HT1080 (cell line): ENCODE measurements around the gene SCN9A. TPM values are rescaled to one million over a fixed set of nuclear protein-coding genes. Genes with fewer than 3 reads are reported as not detected.
A peak's percentile ranks its signal among the peaks of the same experiment; 100 is the strongest.
"Not testable (repeated sequence)": the region's sequence is repeated elsewhere in the genome, so short reads cannot be mapped to it uniquely, and the experiment has no call there.

Experiments used
- DNase-seq: peaks from one replicate; pipeline ENCODE4 v3.0.0-alpha.2; 2015; ENCODE audit warnings: low read depth
- total RNA-seq: library from RNA; depleted of rRNA; stranded (reverse); fragments of >200 nt; shearing (Covaris generic); gene quantifications from 2 replicates; pipeline ENCODE4 v1.2.3, GENCODE V29; 2014

The SCN9A gene
- total RNA-seq, 1 experiment from 2014 or later, result 1.1 TPM

DNA sequence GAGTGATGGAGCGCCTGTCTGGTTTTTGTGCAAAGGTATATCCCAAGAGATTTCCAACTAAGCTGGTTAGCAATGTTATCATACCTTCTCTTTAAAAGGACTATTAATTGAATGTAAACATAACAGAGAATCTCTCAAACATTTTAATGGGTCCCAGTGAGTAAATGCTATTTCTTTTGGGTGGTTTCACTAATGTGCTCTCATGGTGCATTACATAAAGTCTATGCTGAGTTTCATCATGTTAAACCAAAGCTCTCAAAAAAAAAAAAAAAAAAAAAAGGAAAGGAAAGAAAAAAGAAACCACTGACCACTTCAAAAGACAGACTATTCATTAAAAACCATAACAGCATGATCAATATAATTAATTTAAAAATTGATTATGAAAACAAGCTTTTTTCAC is 128.8 kb downstream of the SCN9A start:
- no peak for DNase-seq

DNA sequence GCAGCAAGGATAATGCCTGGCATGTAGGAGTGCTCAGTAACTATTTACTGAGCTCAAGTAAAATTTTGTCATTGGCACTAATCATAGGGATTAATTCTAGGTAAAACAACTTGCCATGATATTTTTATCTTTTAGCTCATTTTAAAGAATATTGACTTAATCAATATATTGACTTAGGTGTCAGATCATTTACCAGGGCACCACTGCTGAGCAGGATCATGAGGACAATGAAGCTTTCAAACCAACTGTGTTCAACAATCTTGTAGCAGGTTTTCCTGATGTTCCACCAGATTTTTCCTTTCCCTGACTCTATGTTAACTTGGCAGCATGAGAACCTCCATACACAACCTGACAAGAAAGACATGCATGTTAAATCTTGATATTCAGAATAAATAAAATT is 133.4 kb downstream of the SCN9A start:
- DNase-seq, result no peak

DNA sequence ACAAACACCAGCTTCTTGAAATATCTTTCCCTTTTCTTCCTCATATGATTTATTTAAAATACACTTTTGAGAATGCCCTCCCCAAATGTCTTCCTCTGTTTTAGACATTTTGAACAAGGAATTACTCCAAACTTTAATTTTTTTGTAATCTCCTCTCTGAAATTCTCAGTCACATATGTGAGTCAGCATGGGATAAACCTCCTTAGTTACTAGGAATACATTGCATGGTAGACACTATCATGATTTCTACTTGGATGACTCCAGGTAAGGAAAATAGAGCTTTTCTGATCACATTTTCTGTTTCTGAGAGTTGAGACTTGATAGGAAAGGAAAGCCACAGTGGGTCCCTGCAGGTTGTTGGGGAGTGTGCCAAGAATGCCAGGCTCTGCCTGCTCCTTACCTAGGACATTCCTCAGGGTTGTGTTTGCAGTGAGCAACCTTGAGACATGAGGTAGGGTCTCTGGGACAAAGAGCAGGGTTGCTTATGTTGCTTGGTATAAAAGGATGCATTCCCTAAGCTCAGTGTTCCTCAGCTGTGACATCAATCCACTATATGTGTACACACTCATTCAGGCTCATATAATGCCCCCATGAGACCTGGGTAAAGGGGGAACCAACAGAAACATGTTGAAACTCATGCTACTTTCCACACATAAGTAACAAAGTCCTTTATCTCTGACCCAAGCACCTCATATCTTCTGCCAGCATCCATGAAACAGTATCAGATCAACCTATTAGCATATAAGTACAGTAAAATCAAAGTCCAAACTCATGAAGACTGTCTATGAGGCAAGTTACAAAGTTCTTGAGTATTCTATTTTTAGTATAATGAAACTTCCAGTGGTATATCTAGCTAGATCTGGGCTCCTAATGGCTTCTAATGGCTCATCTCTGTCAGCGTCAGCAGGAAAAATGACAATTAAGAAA is 135.1 kb downstream of the SCN9A start:
- DNase-seq, result no peak

DNA sequence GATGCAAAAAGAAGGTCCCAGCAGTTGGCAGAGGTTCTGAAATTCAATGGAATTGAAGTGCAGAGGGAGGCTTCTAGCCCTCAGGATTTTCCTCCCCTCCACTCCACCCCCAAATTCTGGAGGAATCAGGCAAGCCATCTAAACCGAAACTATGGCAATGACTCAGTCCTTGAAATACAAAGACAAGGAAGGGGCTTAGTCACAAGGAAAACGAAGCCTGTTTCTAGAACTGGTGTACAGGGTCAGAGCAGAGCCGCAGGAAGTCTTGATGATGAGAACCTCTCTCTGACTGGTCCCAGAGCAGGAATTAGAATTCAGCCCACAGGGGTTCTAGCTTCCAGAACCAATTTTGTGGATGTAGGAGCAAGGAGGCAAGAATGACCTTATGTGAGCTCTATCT is 136.2 kb downstream of the SCN9A start:
- DNase-seq, result peak; percentile 88

DNA sequence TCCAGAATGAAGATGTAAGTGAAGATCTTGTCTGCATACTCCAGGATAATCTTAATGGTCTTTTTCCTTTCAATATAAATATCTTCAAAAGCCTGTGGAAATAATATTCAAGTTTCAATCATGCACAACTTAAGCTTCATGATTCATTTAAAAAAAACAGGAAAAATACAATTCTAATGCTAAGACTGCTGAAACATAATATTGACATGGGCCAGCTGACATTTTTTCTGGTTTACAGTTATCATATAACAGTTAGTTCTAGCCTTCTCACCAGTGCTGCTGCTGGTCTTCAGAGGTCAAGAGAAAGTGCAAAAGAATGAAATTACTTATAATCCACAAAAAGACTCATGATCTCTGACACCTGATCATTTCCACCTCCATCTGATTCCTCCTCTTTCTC is 137.6 kb downstream of the SCN9A start:
- DNase-seq, result no peak

DNA sequence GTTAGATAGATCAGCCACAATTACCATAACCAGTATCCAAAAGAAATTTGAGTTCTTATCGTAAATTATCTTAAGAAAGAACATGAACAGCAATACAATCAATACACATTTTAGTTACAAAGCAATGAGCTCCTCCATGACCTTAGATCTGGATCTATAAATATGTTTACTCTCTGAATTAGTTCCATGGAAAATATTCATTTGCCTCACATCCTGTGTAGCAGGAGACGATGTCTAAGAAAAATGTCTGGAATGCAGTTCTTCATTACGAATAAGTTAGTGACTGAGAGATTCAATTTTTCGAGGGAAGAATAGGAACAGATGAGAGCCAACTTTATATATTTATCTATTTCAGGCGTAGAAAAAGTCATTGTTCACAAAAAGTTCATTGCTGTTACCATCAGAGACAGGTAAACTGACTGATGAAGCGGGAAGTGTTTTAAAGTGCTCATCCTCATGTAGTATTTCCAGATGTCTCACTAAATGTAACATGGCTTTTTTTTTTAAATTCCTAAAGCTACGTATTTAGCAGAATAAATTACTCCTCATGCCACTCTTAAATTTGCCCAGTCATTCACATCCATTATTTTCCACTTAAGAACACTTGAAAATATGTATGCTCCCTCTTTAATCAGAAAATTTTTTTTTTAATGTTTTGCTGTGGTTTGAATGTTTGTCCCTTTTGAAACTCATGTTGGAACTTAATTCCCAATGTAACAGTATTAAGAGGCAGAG is 141.5 kb downstream of the SCN9A start:
- DNase-seq, result peak; percentile 10

DNA sequence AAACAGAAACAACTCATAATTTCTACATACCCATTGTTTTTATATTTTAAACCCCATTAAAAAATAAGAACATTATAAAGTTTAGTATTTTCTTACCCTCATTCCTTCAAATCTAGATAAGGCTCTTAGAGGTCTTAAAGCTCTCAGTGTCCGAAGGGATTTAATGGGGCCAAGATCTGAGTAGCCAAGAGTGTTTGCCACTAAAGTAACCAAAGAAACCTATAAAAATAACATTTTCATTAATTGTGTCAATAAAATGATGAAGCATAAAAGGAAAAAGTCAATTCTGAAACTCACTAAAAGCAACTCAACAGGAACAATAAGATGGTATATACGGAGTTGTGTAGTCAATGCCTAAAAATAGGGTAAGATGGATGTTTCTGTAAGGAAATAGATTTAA is 142.5 kb downstream of the SCN9A start:
- DNase-seq, result no peak

DNA sequence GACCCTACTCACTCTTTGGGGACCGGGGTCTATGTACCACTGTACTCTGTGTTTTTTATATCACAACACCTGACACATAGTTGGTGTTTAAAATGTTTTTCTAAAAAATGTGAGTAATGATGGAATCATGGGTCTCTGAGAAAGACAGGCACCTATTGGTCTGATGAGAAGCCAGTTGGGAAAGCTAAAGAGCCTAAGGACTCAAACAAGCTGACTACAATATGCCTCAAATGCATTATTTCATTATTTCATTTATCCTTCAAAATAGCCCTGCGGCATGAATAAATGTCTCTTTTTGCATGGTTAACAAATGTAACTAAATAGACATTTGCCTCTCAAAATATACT is 145.0 kb downstream of the SCN9A start:
- DNase-seq, result no peak

DNA sequence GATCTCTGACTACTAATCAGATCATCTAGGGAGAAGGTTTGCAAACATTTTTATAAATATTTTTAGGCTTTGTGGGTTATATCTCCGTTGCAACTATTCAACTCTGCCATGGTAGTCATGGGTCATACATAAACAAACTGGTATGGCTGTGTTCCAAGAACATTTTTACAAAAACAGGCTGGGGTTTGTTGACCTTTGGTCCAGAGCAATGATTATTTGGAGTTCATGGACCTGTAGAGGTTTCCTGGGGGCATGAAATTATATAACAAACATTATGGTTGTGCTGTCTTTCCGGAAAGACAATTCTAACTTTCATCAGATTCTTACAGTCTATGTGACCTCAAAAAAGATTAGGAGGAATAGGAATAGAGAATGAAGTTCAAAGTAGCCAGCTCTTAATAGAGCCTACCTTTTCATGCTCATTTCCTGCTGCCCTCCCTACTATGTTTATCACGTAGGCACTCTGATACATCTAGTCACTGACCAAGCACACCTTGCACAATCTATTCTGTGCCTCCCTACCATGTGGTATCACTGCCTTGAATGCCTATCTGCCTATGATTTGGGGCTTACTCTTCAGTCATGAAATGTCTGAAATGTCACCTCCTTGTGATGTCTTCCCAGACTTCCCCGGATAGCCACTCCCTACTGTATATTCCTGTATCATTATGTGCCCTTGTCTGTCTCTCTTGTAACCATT is 145.6 kb downstream of the SCN9A start:
- DNase-seq, result no peak

DNA sequence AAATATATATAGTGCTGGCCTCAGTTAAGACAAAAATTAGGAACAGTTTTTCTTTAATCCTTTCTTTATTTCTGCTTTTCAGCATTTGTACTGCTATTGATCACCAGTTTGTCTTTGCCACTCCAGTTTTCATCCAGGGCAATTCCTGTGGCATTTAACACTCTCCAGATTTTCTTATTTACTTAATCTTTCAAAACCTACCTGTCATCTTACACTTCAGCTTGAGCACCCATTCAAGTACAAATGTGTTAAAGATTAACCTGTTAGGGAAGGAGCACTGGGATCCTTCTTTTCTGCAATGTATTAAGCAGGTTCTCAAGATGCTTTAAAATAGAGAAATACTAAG is 146.1 kb downstream of the SCN9A start:
- no peak for DNase-seq

DNA sequence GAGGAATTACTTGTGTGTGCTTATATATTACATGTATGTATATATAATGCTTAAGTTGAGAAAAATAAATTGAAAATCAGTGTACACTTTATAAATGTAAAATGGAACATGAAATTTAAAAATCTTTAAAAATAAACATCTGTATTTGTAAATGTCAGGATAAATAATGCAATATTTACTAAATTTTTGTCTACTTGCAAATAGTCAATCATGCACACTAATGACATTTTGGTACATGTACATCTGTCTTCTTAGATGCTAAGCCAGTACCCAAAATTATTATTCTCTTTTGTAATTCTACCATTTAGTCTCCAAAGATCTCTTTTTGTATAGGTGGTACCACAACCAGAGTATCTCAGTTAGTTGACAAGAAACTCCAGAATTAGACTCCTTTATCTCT is 151.5 kb downstream of the SCN9A start:
- DNase-seq, result no peak

DNA sequence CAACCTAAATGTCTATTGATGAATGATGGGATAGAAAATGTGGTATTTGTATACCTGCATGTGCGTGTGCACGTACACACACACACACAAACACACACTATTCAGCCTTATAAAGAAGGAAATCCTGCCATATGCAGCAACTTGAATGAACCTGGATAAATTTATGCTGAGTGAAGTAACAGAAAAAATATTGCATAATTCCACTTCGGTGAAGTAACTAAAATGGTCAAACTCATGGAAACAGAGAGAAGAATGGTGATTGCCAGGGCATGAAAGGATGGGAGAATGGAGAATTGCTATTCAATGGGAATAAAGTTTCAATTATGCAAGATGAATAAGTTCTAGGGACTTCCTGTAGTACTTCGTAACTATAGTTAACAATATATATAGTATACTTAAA is 152.4 kb downstream of the SCN9A start:
- no peak for DNase-seq

DNA sequence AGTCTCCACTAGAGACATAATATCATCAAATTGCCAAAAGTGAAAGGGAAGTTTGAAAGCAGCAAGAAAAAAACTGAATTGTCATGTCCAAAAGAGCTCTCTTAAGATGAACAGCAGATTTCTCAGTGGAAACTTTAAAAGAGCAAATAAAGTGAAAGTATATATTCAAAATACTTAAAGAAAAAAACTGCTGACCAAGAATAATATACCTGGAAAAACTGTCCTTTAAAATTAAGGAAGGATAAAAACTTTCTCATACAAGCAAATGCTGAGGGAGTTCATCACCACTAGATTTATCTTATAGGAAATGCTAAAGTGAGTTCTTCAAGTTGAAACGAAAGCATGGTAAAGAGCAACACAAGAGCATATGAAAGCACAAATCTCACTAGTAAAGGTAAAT is 164.7 kb downstream of the SCN9A start:
- no peak for DNase-seq

DNA sequence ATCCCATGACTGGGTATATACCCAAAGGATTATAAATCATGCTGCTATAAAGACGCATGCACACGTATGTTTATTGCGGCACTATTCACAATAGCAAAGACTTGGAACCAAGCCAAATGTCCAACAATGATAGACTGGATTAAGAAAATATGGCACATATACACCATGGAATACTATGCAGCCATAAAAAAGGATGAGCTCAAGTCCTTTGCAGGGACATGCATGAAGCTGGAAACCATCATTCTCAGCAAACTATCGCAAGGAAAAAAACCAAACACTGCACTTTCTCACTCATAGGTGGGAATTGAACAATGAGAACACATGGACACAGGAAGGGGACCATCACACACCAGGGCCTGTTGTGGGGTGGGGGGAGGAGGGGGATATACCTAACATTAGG is 165.8 kb downstream of the SCN9A start:
- DNase-seq, result not testable (repeated sequence)

DNA sequence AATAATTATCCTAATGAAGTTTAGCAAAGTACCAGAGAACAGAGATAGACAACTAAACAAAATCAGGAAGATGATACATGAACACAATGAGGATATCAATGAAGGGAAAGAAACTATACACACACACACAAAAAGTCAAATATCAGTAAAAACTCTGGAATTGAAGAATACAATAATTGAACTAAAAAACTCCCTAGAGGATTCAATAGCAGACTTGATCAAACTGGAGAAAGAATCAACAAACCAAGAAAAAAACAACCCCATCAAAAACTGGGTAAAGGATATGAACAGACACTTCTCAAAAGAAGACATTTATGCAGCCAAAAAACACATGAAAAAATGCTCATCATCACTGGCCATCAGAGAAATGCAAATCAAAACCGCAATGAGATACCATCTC is 166.4 kb downstream of the SCN9A start:
- not testable (repeated sequence) for DNase-seq

DNA sequence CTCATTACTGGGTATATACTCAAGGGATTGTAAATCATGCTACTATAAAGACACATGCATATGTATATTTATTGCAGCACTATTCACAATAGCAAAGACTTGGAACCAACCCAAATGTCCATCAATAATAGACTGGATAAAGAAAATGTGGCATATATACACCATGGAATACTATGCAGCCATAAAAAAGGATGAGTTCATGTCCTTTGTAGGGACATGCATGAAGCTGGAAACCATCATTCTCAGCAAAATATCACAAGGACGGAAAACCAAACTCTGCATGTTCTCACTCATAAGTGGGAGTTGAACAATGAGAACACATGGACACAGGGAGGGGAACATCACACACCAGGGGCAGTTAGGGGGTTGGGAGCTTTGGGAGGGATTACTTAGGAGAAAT is 169.6 kb downstream of the SCN9A start:
- not testable (repeated sequence) for DNase-seq

DNA sequence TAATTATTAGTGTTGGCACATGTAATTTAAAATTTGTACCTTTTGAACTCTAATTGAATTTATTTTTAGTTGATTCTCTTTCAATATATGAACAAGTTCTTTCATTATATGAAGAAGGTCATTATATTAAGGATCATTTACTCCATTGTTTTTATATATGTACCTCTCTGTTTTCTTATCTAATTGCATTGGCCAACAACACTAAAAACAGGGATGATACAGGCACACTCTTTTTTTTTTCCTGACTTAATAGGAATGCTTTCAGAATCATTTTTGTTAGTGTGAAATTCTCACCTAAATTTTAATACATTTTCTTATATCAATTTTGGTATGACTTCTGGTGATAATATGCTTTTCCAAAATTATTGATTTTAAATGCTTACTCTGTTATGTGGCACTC is 173.0 kb downstream of the SCN9A start:
- DNase-seq, result no peak

DNA sequence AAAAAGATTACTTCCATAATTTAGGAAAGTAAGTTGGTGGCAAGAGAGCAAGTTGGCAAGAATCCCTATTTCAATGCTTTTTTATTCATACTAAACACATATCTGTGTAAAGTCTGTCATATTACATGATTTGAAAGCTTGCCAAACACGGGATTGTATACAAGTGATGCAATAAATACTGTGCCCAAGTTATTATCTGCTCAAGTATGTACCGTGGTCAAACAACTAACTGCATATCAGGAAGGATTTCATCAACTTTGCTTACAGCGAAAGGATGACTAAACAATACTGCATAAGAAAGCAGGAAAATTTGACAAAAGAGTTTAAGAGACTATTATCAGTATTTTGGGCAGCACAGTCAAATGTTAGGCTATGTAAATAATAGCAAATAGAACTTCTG is 178.3 kb downstream of the SCN9A start:
- no peak for DNase-seq

DNA sequence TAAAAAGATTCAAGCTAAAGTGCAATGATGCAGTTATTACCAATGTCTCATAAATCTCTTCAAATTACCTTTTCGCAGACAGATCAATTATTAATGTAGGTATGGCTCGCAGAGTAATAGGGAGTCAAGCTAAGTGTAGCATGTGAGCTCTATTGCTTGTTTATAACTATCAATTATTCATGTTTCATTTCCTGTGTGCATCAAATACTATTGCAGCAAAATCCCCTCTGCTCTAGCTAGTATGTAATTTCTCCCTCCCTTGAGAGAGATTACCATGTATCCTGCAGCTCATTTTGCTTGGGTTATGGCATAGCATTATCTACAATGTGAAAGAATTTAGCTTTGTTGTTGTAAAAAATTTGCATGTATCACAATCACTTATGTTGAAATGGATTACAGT is 182.3 kb downstream of the SCN9A start:
- DNase-seq, result no peak

DNA sequence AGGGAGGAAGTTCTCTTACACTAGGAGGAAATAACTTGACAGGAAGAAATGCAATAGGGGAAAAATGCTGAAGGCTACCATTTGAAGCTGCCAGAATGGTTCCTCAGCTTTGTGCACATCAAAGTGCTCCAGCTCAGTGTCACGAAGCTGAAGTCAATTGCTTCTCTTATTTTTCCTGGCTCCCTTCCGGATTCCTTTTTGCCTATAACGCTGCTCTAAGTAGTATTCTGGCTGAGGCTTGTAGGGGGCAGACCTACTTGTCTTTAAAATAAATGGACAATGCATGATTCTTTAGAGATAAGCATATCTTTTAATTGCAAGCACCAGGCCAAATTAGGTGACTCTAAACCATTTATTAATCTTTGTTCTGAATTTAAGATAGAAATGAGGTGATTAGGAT is 187.7 kb downstream of the SCN9A start:
- DNase-seq, result no peak

DNA sequence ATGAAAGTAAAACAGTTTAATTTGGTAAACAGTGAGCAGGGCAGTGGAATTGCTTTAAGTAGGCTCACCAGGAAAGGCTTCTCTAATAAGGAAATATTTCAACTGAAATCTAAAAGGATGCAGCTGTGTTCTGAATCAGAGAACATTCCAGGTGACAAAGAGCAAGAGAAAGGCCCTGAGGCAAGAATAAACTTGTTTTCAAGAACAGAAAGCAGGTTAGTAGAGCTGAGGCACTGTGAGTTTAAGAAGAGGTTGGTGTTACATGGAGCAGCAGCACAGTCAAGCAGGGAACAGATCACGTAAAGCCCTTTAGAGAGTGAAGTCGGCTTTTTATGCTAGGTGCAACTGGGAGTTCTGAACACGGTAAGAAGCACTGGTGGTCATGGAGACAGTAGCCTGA is 191.0 kb downstream of the SCN9A start:
- no peak for DNase-seq

DNA sequence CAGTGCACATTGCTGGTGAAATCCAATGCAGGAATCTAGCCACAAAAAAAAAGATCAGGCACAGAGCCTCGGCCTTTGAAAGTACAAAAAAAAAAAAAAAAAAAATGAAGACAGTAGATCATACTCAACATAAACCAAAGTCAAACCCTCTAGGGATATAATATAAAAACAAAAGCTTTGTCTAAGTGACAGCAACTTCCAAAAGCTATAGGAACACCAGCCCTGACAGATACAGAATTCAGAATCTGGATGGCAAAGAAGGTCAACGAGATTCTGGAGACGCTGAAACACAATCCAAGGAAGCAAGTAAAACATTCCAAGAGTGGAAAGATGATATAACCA is 194.0 kb downstream of the SCN9A start:
- DNase-seq, result no peak
